SK-N-SH treated with all-trans-retinoic acid at 6 μM for 48 hours (cell line): Measurements from ENCODE around the gene NUP133.

Source experiments
- CSDC2 ChIP-seq: fragments of 250-450 bp; sonication (Bioruptor Pico); IDR thresholded peaks from 2 replicates; pipeline ENCODE4 v1.5.0; 2020; ENCODE audit warnings: mild to moderate bottlenecking, moderate library complexity
- GLIS3 ChIP-seq: fragments of 250-450 bp; sonication (Bioruptor Pico); IDR thresholded peaks from 2 replicates; pipeline ENCODE4 v1.5.0; 2020; ENCODE audit warnings: mild to moderate bottlenecking, moderate library complexity
- PATZ1 ChIP-seq: fragments of 250-450 bp; sonication (Bioruptor Pico); IDR thresholded peaks from 2 replicates; pipeline ENCODE4 v1.8.0; 2020; ENCODE audit warnings: mild to moderate bottlenecking, moderate library complexity, borderline replicate concordance
- SNAI2 ChIP-seq: fragments of 250-450 bp; sonication (Bioruptor Pico); IDR thresholded peaks from 2 replicates; pipeline ENCODE4 v1.5.0; 2020; ENCODE audit warnings: mild to moderate bottlenecking, moderate library complexity
- TCF4 ChIP-seq: fragments of 250-450 bp; sonication (Bioruptor Pico); IDR thresholded peaks from 2 replicates; pipeline ENCODE4 v1.8.0; 2021; ENCODE audit warnings: mild to moderate bottlenecking, moderate library complexity, borderline replicate concordance
- TOX ChIP-seq: fragments of 250-450 bp; sonication (Bioruptor Pico); IDR thresholded peaks from 2 replicates; pipeline ENCODE4 v1.8.0; 2021; ENCODE audit warnings: mild to moderate bottlenecking, moderate library complexity, borderline replicate concordance

DNA sequence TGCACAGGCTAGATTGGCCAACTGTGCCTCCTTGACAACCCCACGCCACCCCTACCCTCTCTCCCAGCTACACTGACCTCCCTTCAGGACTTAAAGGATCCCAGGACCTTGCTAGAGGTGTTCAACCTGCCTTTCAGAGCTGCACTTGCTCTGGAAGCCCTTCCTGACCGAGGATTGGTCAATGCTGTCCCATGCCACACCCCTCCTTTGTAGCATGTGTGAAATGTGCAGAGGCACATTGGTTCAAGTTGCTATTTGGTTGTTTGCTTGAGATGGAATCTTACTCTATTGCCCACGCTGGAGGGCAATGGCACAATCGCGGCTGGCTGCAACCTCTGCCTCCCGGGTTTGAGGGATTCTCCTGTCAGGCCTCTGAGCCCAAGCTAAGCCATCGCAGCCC is 96.1 kb downstream of the NUP133 start:
- no peak for TF ChIP-seq SNAI2
- TF ChIP-seq PATZ1 (CRISPR knock-in tag): no peak
- TF ChIP-seq CSDC2 (CRISPR knock-in tag): no peak
- no peak for TF ChIP-seq TCF4 (CRISPR knock-in tag)
- TF ChIP-seq GLIS3 (CRISPR knock-in tag): no peak
- TF ChIP-seq TOX (CRISPR knock-in tag): no peak
